Left lobe of liver (tissue), 2 donors: ENCODE measurements around the gene LST1. TPM values are rescaled to one million over a fixed set of nuclear protein-coding genes. Genes with fewer than 3 reads are reported as not detected.
"Not testable (repeated sequence)": the region's sequence is repeated elsewhere in the genome, so short reads cannot be mapped to it uniquely, and the experiment has no call there.

ENCODE experiments used
- ATAC-seq: fragments of 200-7000 bp; cut with Tn5 transposase; one replicate; pipeline ENCODE4 v1.9.1; 2020; ENCODE audit warnings: mild to moderate bottlenecking, moderate library complexity
- DNase-seq: peaks from one replicate; pipeline ENCODE4 v3.0.0-alpha.2; 2020; ENCODE audit warnings: low spot score
- total RNA-seq: library from RNA; stranded (reverse); gene quantifications from one replicate; pipeline ENCODE4 v1.2.1, GENCODE V29; 2021
- donor health status: DM: no; HTN: no; CAD: no; lungs with moderate emphysema.
- donor health status: DM: no; HTN: yes; CAD: no.

The LST1 gene
- total RNA-seq, 1 donor from 2014 or later, result 10.2 TPM

- DNase-seq (no peak), ATAC-seq (no peak)
These were observed 5.7 kb upstream of the LST1 start for GRCh38 chr6:31580438-31580740.

GRCh38 chr6:31580807-31581433 is 5.2 kb upstream of the LST1 start:
- DNase-seq (peak; percentile 87), ATAC-seq (peak; percentile 98)

GRCh38 chr6:31581434-31582229 is 4.4 kb upstream of the LST1 start:
- peak; percentile 65 for ATAC-seq
- no peak for DNase-seq

DNA sequence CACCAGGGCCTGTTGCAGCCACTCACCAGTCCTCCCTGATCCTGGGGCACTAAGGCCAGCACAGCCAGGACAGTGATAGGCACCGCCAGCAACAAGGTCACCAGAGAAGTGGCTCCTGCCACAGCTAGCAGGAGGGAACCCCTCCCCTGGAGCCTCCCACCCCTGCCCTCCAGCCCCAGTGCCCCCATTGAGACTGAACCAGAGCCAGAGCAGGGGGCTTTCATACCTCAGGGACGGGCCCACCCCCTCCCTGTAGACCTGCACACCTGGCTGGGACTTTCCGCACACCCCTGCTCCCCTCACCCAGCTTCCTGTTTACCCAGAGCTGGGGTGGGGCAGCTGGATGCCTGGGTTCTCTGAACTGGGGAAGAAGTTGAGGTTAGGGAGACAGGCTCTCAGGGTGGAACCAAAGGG is 3.8 kb upstream of the LST1 start, which contains the start of gene LTB:
LTB (minus strand) TSS at position 195 of the 414 bp plus-strand sequence; CDS start at position 188, 7 bp downstream.
- DNase-seq (no peak), ATAC-seq (no peak)

- ATAC-seq (no peak), DNase-seq (no peak)
These were observed 586 bp upstream of the LST1 start for GRCh38 chr6:31585491-31585890.

GRCh38 chr6:31586599-31587281 is 663 bp downstream of the LST1 start:
- peak; percentile 45 for ATAC-seq
- no peak for DNase-seq

GRCh38 chr6:31587791-31588777 is 2.0 kb downstream of the LST1 start:
- ATAC-seq (no peak), DNase-seq (no peak)

- no peak for DNase-seq
These were observed 3.0 kb downstream of the LST1 start for GRCh38 chr6:31588871-31589650.

GRCh38 chr6:31590691-31591090 is 4.6 kb downstream of the LST1 start:
- not testable (repeated sequence) for DNase-seq, ATAC-seq

More at GRCh38 chr6:31588871-31589650, 3.0 kb downstream of the LST1 start:
- no peak for ATAC-seq

DNA sequence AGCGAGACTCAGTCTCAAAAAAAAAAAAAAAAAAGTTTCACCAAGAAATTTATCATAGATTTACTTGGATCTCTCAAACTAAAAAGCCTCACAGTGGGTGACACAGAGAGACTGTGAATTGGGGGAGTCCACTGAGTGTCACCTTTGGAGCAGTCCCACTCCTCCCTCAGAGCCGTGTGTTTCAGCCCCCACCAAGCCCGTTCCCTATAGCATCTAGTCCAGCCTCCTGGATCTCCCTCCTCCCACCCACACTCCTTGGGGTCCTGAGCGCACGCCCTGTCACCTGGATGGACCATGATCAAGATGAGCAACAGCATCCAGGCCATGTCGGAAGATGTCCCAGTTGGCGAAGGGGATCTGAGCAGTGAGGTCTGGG is 6.3 kb downstream of the LST1 start:
- DNase-seq, result no peak
- no peak for ATAC-seq

GRCh38 chr6:31597006-31597405 is 10.9 kb downstream of the LST1 start:
- DNase-seq (no peak), ATAC-seq (peak; percentile 29)

DNA sequence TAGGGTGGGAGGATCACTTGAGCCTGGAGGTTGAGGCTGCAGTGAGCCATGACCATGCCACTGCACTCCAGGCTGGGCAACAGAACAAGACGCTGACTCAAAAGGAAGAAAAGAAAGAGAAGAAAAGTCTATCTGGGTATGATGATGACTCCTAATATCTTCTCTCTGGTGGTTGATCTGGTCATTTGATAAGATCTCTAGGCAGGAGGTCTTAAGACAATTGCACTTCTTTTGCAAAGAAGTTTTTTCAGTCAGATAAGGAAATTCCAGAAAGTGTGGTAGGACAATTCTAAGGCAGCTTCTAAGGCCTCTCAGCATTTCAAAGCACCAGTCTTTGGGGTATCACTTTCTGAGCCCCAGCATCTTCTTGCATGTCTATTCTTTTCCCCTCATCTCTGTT is 21.2 kb downstream of the LST1 start:
- ATAC-seq, result no peak
- no peak for DNase-seq

GRCh38 chr6:31609519-31610406 is 23.7 kb downstream of the LST1 start:
- no peak for DNase-seq
- ATAC-seq, result no peak

DNA sequence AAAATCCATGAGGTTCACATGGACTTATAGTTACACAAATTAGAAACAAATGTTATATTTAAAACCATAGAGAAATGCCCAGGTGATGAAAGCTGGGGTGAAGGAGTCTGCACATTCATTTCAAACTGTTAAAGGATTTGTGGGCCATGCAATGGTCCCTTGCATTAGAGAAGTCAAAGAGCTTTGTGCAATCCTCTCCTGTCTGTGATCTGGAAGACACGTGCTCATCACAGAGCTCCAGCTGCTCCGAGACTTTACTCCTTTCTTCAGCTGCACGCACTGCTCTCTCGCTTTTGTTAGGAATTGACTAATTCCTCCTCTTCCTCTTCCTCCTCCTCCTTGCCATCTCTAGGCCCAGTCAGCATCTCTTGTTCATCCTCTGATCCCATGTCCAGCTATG is 24.9 kb downstream of the LST1 start:
- ATAC-seq (no peak), DNase-seq (no peak)

GRCh38 chr6:31614075-31614619 is 28.1 kb downstream of the LST1 start:
- DNase-seq (no peak), ATAC-seq (peak; percentile 50)

- peak; percentile 75 for ATAC-seq
- DNase-seq, result no peak
These were observed 28.9 kb downstream of the LST1 start, which contains the start of gene AIF1 for GRCh38 chr6:31614684-31615578. Gene AIF1, plus strand, starts transcription at chr6:31615234. Its CDS starts 96 bp downstream, at chr6:31615330.

- ATAC-seq, result no peak
- no peak for DNase-seq
These were observed 29.7 kb downstream of the LST1 start for GRCh38 chr6:31615748-31616147.
